Retinal pigment epithelial cell (primary cell): Measurements from ENCODE around the gene NOP53.

Experiments used
- DNase-seq: peaks from one replicate; pipeline ENCODE4 v3.0.0-alpha.2; 2010; ENCODE audit warnings: low read depth
- H3K4me3 ChIP-seq: 2 replicates; pipeline ENCODE4 v1.5.1; 2011; ENCODE audit warnings: mild to moderate bottlenecking, low read length, control low read depth, moderate library complexity
- CTCF ChIP-seq: conservative IDR thresholded peaks from 2 replicates; pipeline ENCODE4 v1.5.1; 2011; ENCODE audit warnings: low read depth, low read length, control low read depth, inconsistent platforms

Gene NOP53

GRCh38 chr19:47805313-47805712 is 60.0 kb downstream of the NOP53 start:
- no peak overlapping the region for H3K4me3 ChIP-seq
- no peak for DNase-seq
- TF ChIP-seq CTCF = no peak

- TF ChIP-seq CTCF = no peak
- H3K4me3 ChIP-seq = no peak overlapping the region
- no peak for DNase-seq
Observed at GRCh38 chr19:47806435-47806834, 61.1 kb downstream of the NOP53 start.
